HEK293 (cell line): ENCODE data around the gene NR1H2.

Experiments used
- OVOL3 ChIP-seq: fragments of 450-650 bp; formaldehyde crosslinking; IDR thresholded peaks from 2 replicates; pipeline ENCODE4 v1.5.1; 2016; ENCODE audit warnings: missing biosample characterization, missing genetic modification characterization
- ZNF10 ChIP-seq: fragments of 450-650 bp; formaldehyde crosslinking; IDR thresholded peaks from 2 replicates; pipeline ENCODE4 v1.5.1; 2017; ENCODE audit warnings: missing biosample characterization, missing genetic modification characterization
- ZNF311 ChIP-seq: fragments of 450-650 bp; formaldehyde crosslinking; IDR thresholded peaks from 2 replicates; pipeline ENCODE4 v1.5.1; 2017; ENCODE audit warnings: missing biosample characterization, missing genetic modification characterization, borderline replicate concordance
- ZNF350 ChIP-seq: fragments of 450-650 bp; formaldehyde crosslinking; IDR thresholded peaks from 2 replicates; pipeline ENCODE4 v1.5.0; 2017; ENCODE audit warnings: missing biosample characterization, mild to moderate bottlenecking, missing genetic modification characterization
- ZNF629 ChIP-seq: fragments of 450-650 bp; formaldehyde crosslinking; IDR thresholded peaks from 2 replicates; pipeline ENCODE4 v1.5.1; 2017; ENCODE audit warnings: missing biosample characterization, missing genetic modification characterization
- TF ChIP-seq, protein P1 (sequence below): fragments of 450-650 bp; formaldehyde crosslinking; IDR thresholded peaks from 2 replicates; pipeline ENCODE4 v1.5.1; 2016; ENCODE audit warnings: missing biosample characterization, missing genetic modification characterization
- TF ChIP-seq, protein P2 (sequence below): fragments of 450-650 bp; formaldehyde crosslinking; IDR thresholded peaks from 2 replicates; pipeline ENCODE4 v1.5.1; 2016; ENCODE audit warnings: missing biosample characterization, missing genetic modification characterization
- TF ChIP-seq, protein P3 (sequence below): sonication (generic); formaldehyde crosslinking; IDR thresholded peaks from 2 replicates; pipeline ENCODE4 v1.8.1; 2022; ENCODE audit warnings: mild to moderate bottlenecking, moderate library complexity, missing genetic modification reagents

DNA sequence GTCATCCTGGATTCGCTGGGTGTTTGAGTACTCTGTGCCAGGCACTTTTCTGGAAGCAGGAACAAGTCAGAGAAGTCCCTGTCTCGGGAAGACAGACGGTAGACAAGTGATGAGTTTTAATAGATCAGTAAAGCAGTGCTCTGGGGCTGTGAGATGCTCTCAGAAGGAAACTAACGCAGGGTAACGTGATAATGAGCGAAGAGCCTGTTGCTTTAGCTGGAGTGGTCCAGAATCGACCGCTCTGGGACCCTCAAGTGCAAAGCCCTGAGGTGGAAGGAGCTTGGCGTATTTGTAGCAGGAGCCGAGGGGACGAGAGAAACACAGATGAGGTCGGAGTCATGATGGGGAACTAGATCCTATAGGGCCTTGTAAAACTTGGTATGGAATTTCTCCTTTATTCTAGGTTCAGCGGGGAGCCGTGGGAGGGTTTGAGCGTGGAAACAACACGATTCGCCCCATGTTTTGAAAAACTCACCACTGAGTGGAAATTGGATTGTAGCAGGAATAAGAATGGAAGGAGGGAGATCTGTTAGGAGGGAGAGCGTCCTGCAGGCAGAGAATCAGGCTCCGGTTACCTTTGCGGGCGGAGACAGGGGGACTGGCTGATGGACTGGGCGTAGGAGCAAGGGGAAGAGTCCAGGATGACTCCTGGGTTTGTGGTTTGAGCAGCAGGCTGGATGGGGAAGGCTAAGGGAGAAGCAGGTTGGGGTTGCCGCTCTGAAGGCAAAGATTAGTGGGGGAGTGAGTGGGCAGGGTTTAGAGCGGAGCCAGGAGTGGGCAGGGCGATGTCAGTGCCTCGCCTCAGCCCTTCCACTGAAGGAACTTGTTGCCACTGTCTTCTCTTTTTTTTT, 8.7 kb downstream of the NR1H2 start:
- TF ChIP-seq, protein P1, sequence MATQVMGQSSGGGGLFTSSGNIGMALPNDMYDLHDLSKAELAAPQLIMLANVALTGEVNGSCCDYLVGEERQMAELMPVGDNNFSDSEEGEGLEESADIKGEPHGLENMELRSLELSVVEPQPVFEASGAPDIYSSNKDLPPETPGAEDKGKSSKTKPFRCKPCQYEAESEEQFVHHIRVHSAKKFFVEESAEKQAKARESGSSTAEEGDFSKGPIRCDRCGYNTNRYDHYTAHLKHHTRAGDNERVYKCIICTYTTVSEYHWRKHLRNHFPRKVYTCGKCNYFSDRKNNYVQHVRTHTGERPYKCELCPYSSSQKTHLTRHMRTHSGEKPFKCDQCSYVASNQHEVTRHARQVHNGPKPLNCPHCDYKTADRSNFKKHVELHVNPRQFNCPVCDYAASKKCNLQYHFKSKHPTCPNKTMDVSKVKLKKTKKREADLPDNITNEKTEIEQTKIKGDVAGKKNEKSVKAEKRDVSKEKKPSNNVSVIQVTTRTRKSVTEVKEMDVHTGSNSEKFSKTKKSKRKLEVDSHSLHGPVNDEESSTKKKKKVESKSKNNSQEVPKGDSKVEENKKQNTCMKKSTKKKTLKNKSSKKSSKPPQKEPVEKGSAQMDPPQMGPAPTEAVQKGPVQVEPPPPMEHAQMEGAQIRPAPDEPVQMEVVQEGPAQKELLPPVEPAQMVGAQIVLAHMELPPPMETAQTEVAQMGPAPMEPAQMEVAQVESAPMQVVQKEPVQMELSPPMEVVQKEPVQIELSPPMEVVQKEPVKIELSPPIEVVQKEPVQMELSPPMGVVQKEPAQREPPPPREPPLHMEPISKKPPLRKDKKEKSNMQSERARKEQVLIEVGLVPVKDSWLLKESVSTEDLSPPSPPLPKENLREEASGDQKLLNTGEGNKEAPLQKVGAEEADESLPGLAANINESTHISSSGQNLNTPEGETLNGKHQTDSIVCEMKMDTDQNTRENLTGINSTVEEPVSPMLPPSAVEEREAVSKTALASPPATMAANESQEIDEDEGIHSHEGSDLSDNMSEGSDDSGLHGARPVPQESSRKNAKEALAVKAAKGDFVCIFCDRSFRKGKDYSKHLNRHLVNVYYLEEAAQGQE (tag by site-specific recombination) = no peak
- TF ChIP-seq, protein P2, sequence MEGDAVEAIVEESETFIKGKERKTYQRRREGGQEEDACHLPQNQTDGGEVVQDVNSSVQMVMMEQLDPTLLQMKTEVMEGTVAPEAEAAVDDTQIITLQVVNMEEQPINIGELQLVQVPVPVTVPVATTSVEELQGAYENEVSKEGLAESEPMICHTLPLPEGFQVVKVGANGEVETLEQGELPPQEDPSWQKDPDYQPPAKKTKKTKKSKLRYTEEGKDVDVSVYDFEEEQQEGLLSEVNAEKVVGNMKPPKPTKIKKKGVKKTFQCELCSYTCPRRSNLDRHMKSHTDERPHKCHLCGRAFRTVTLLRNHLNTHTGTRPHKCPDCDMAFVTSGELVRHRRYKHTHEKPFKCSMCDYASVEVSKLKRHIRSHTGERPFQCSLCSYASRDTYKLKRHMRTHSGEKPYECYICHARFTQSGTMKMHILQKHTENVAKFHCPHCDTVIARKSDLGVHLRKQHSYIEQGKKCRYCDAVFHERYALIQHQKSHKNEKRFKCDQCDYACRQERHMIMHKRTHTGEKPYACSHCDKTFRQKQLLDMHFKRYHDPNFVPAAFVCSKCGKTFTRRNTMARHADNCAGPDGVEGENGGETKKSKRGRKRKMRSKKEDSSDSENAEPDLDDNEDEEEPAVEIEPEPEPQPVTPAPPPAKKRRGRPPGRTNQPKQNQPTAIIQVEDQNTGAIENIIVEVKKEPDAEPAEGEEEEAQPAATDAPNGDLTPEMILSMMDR (tag by site-specific recombination) = no peak
- TF ChIP-seq OVOL3 (tag by site-specific recombination) (no peak), ZNF10 (tag by site-specific recombination) (no peak), ZNF311 (tag by site-specific recombination) (no peak), ZNF350 (tag by site-specific recombination) (no peak), ZNF629 (tag by site-specific recombination) (no peak)
- TF ChIP-seq, protein P3, sequence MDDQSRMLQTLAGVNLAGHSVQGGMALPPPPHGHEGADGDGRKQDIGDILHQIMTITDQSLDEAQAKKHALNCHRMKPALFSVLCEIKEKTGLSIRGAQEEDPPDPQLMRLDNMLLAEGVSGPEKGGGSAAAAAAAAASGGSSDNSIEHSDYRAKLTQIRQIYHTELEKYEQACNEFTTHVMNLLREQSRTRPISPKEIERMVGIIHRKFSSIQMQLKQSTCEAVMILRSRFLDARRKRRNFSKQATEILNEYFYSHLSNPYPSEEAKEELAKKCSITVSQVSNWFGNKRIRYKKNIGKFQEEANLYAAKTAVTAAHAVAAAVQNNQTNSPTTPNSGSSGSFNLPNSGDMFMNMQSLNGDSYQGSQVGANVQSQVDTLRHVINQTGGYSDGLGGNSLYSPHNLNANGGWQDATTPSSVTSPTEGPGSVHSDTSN = no peak
